ENCODE results near the gene RFX3.

- TF ChIP-seq POLR2A (IDR thresholded peaks at IDR 0.05) (no peak), CTCF (IDR thresholded peaks at IDR 0.05 in 4 of 5, conservative IDR thresholded peaks at IDR 0.05 in 1 of 5) (no peak)
Measured at GRCh38 chr9:3446313-3446712, 79.5 kb downstream of the RFX3 start.

Data from gastrocnemius medialis (tissue), 4 donors.